ENCODE results near the gene ARHGAP26.

The ARHGAP26 gene, protein sequence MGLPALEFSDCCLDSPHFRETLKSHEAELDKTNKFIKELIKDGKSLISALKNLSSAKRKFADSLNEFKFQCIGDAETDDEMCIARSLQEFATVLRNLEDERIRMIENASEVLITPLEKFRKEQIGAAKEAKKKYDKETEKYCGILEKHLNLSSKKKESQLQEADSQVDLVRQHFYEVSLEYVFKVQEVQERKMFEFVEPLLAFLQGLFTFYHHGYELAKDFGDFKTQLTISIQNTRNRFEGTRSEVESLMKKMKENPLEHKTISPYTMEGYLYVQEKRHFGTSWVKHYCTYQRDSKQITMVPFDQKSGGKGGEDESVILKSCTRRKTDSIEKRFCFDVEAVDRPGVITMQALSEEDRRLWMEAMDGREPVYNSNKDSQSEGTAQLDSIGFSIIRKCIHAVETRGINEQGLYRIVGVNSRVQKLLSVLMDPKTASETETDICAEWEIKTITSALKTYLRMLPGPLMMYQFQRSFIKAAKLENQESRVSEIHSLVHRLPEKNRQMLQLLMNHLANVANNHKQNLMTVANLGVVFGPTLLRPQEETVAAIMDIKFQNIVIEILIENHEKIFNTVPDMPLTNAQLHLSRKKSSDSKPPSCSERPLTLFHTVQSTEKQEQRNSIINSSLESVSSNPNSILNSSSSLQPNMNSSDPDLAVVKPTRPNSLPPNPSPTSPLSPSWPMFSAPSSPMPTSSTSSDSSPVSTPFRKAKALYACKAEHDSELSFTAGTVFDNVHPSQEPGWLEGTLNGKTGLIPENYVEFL

GRCh38 chr5:142769793-142770649 lies at the start of gene ARHGAP26:
ARHGAP26 (plus strand) TSS chr5:142770377; CDS start chr5:142770762, 385 bp downstream.
- Histone ChIP-seq H3K4me3 (peak within 1 kb of the TSS; percentile 67 to 81 (median 76)), H3K27ac (peak within 1 kb of the TSS; percentile 54 to 85 (median 75))

DNA sequence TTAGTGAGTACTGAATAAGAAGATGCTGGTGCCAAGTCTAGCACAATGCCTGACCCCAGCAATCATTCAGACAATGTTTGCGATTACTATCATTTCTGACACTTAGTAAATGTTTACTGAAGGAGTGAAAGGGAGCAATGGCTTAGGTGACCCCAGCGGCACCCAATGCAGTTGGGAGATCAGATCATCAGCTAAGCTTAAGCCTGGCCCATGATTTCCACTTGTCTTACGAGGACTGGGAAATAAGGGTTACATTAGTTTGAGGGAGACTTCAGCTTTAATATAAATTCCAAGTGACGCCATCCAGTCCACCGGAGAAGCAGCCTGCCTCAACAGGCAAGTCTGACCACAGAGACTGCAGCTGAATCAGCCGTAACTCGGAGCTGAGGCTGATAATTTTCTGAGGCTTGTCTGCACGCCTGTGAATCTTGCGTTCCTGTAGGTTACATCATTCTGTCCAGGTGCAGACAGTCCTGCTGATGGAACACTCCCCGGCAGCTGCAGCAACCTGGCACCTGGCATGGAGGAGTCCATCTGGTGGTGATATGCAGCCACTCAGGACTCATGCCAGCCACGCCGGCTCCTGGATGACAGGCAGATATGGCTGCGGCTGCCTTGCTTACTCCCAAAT lies 49.4 kb upstream of the ARHGAP26 start:
- H3K27ac ChIP-seq, result no peak overlapping the region
- H3K4me3 ChIP-seq, result no peak overlapping the region

GRCh38 chr5:142722146-142722545 lies 48.0 kb upstream of the ARHGAP26 start:
- H3K27ac ChIP-seq, result no peak overlapping the region

DNA sequence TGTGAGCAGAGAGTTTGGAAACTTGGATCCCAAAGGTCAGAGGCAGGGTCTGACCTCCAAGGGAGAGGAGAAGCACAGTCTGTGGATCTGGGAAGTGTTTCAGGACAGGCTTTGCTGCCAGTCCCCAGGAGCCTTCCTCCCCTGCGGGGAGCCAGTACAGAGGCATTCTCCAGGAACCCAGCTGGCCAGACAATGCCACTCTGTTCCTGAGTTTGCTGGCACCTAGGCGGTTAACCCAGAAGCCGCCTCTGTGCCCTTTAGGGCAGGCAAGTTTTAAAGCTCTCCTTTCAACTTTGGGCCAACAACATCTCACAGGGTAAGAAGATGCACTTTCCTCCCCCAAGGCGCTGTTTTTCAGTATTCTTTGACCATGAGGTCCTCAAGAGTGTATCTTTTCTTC lies 47.3 kb upstream of the ARHGAP26 start:
- Histone ChIP-seq H3K27ac (no peak overlapping the region), H3K4me3 (no peak overlapping the region)

More at GRCh38 chr5:142722146-142722545, 48.0 kb upstream of the ARHGAP26 start:
- no peak overlapping the region for H3K4me3 ChIP-seq

- H3K4me3 ChIP-seq, result no peak overlapping the region
- H3K27ac ChIP-seq, result no peak overlapping the region
Observed at GRCh38 chr5:142724821-142725220, 45.4 kb upstream of the ARHGAP26 start.

DNA sequence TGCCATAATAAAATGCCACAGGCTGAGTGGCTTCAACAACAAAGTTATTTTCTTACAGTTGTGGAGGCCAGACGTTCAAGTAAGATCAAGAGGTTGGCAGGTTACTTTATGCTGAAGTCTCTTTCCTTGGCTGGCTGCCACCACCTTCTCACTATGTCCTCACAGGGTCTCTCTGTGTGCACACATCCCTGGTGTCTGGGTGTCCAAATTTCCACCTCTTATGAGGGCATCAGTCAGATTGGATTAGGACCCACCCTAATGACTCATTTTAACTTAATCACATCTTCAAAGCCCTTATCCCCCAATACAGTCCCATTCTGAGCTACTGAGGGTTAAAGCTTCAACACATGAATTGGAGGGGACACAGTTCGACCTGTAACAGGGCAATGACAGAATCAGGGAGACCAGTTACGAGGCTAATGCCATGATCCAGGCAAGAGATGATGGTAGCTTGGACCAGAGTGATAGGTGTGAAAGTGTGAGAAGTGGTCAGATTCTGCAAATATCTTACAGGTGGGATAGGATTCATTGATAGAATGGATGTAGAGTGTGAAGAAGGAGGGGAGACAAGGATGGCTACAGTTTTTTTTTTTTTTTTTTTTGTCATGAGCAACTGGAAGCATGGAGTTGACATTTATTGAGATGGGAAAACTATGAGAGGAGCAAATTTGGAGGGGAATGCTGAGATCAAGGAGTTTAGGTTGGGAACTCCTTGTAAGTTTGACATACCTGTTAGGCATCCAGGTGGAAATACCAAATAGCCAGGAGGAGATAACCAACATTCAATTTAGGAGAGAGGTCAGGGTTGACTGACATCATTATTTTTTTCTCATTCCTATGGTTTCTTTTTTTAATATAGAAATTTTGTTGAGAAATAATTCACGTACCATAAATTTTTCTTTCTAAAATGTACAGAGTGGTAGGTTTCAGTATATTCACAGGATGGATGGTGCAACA lies 44.7 kb upstream of the ARHGAP26 start:
- H3K4me3 ChIP-seq, result no peak overlapping the region
- H3K27ac ChIP-seq, result peak overlapping the region in 4 of 21 experiments; percentile 20 to 49 (median 42)

GRCh38 chr5:142726188-142726731 lies 43.9 kb upstream of the ARHGAP26 start:
- Histone ChIP-seq H3K27ac (peak overlapping the region in 5 of 21 experiments; percentile 16 to 49 (median 41)), H3K4me3 (no peak overlapping the region)

- Histone ChIP-seq H3K27ac (no peak overlapping the region), H3K4me3 (no peak overlapping the region)
Observed at GRCh38 chr5:142727735-142728047, 42.5 kb upstream of the ARHGAP26 start.

- Histone ChIP-seq H3K4me3 (no peak overlapping the region), H3K27ac (no peak overlapping the region)
Observed at GRCh38 chr5:142735323-142736246, 34.6 kb upstream of the ARHGAP26 start.

- H3K27ac ChIP-seq, result no peak overlapping the region
- H3K4me3 ChIP-seq, result no peak overlapping the region
Observed at GRCh38 chr5:142736247-142736632, 33.9 kb upstream of the ARHGAP26 start.

GRCh38 chr5:142737179-142737578 lies 33.0 kb upstream of the ARHGAP26 start:
- Histone ChIP-seq H3K4me3 (no peak overlapping the region), H3K27ac (no peak overlapping the region)

DNA sequence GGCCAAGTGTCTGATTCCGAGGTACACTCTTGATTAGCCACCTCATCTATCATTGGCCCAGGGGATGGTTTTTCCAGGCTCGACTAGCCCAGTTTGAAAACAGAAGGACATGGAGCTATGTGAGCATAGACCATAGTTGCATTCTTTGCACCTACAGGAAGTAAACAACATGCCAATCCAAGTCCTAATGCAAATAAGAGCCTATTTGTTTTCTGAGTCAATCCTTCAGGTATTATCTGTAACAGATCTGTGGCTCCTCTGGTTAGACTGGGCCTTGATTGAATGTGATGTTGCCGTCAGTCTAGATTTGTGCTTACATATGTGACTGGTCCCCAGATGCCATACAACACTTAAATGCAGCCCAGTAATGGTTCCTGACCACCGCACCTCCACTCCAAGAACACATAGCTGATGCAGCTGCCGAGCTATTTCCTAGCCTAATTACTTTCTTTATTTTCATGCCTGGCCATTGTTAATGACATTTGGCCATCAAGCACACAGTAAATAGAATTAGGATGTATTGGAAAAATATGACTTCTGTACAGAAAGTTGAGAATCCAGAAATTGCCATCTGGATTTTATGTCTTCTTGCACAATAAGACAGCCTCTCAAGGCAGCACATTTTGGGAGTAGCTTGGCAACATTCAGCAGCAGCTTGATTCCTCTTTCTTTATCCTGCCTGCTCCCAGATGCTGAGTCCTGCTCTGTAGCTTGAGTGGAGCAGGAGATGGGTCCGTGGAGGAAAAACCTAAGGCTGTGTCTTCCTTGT lies 29.5 kb upstream of the ARHGAP26 start:
- Histone ChIP-seq H3K27ac (peak overlapping the region in 1 of 21 experiments; percentile 3), H3K4me3 (no peak overlapping the region)

DNA sequence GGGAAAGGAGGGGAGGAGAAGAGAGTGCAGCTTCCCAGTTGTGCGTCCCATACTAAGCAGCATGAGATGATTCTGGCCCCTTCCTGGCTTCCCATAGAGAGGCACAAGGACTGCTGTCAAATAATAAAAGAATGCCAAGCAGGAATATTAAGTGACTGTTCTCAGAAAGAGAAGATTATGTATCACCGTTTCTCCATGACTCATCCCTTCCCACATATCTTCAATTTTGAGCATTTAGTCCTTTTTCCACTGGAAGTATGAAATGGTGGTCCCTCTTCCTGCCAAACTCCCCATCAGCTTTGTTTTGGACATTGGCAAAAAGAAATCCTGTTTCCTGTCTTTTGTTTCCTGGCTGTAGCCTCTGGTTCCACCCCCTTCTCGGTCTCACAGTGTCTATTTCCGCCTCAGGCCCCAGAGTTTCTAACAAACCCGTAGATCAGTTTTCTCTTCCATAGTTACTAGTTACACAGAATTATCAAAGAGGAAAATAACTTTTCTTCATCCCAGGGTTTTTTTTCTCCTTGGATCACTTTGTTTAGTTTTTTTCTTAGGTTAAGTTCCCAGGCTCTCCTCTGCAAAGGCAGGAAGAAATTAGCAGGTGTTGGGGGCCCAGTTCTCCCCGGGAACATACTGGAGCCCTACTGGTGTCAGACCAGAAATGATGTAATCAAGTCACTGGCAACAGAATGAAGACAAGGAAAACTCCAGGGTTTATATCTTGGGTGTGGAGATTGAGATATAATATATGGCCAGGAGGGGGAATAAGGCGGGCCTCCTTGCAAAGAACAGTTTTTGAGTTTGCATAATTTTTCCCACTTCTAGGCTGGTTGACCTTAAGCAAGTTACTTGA lies 26.4 kb upstream of the ARHGAP26 start:
- Histone ChIP-seq H3K27ac (peak overlapping the region in 11 of 21 experiments; percentile 16 to 74 (median 47)), H3K4me3 (no peak overlapping the region)

DNA sequence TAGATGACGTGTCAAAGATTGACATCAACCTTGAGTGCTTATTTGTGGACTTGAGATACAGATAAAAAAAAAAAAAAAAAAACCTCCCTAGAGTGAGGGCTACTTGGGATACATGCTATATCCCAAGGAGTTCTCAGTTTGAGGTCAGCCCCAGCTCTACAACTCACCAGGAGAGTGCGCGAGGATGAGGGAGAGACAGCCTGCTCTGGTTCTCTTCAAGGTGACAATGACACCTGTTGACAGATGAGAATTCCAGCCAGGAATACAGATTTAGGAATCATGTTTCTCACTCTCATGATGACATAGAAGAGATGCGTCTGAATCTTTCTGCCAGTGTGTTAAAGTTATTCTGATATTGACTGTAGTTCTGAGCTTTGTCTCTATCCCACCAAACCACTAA lies 24.9 kb upstream of the ARHGAP26 start:
- Histone ChIP-seq H3K4me3 (no peak overlapping the region), H3K27ac (no peak overlapping the region)
